ENCODE measurements around the gene DIPK1B. TPM values are rescaled to one million over a fixed set of nuclear protein-coding genes. Genes with fewer than 3 reads are reported as not detected.
"Not testable (repeated sequence)": the region's sequence is repeated elsewhere in the genome, so short reads cannot be mapped to it uniquely, and the experiment has no call there.

Gene DIPK1B
- total RNA-seq, 1 donor from 2014 or later = 25.1 TPM

- DNase-seq = no peak
These were observed 13.6 kb upstream of the DIPK1B start for GRCh38 chr9:136698635-136699246.

DNA sequence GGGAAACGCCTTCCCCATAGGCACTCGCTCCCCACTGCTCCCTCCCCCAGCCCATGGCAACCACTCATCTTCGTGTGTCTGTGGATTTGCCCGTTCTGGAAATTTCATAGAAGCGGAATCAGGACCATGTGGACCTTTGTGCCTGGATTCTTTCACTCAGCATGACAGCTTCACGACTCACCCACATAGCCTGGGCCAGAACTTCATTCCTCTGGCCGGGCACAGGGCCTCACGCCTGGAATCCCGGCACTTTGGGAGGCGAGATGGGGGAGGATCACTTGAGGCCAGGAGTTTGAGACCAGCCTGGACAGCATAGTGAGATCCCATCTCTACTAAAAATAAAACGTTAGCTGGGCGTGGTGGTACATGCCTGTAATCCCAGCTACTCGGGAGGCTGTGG is 12.1 kb upstream of the DIPK1B start:
- no peak for DNase-seq

DNA sequence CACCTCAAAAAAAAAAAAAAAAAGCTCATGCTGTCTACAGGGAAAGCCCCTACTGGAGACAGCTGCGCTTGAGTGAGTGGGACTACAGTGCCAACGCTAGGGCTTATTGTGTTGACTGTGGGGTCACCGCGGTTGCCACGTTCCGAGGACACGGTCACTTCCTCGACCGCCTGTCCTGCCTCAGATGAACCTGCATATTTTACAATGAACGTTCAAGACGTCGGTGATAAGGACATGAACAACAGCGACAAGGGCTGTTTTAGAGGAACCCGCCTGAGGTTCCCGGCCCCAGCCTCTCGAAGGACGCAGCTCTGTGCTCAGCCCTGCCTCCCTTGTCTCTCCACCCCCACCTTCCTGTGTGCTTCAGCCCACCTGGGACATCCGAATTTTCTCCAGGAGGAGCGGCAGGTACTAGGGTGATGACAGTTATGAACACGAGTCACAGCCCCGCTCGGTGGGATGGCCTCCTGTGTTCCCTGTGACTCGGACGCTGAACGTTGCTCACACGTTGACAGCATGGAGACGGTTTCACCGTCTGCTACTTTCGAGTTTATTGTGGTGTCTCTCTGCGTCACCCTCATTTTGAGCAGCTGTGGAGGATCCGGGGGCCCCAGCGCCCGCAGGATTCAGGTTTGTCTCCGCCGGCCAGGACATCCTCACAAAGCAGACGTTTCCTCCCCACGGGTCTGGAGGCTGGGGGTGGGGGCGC is 11.3 kb upstream of the DIPK1B start:
- DNase-seq = no peak

DNA sequence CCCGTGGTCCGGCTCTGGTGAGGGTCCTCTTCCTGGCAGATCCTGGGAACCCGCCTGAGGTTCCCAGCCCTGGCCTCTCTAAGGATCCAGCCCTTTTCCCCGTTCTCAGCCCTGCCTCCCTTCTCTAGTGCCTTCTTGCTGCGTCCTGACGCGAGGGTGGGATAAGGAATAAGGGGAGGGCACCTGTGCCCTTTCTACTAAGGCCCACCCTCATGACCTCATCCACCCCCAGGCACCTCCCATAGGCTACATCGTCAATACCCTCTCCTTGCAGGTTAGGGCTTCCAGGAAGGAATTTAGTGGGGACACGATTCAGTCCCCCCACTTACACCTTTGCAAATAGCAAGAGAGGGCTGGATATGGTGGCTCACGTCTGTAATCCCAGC is 10.7 kb upstream of the DIPK1B start:
- no peak for DNase-seq

DNA sequence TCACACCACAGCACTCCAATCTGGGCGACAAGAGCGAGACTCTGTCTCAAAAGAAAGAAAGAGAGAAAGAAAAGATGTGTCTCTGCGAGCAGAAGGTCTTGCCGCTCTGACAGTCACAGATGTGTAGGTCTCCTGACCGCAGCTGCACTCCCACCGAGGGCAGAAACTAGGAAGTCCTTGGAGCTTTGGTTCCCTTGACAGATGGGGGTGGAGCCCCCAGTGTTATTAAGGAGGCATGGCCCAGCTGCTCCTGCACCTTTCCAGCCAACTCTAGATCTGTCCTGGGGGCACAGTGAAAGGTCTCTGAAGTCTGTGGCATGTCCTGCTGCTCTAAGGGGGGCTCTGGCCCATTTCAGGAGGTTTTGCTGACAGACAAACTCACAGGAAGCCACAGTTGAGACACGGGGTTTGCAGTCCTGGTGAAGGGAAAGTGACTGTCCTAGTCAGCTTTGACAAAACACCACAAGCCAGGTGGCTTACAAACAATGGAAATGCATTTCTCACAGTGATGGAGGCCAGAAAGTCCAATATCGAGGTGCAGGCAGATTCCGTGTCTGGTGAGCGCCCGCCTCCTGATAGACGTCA is 9.0 kb upstream of the DIPK1B start:
- no peak for DNase-seq

DNA sequence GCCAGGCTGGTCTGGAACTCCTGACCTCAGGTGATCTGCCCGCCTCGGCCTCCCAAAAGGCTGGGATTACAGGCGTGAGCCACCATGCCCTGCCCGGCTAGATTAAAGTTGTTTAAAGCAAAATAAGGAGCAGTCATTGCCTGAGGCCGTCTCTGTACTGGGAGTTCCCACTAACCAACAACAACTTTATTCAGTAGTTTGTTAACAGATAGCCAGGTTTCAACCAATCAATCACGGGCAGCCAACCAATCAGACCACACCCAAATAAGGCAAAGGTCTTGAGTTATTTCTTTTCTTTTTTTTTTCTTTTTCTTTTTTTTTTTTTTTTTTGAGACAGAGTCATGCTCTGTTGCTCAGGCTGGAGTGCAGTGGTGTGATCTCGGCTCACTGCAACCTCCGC is 7.6 kb upstream of the DIPK1B start:
- not testable (repeated sequence) for DNase-seq

GRCh38 chr9:136705564-136705963 is 6.8 kb upstream of the DIPK1B start:
- no peak for DNase-seq

DNA sequence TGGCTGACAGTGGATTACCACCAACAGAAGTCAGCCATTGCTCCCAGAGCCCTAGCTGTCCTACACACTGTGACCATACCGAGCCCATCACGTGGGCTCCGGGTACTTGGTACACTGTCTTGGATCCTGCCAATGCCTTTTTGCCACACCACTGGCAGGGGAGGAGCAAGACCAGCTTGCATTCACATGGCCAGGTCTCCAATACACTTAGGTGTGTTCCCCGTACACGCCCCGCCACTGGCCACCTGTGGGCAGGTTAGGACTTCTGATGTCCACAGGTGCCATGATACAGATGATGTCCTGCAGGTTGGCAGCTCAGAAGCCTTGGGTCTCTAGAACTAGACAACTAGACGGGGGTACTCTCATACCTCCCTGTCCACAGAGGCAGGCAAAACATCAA is 5.4 kb upstream of the DIPK1B start:
- DNase-seq = no peak

DNA sequence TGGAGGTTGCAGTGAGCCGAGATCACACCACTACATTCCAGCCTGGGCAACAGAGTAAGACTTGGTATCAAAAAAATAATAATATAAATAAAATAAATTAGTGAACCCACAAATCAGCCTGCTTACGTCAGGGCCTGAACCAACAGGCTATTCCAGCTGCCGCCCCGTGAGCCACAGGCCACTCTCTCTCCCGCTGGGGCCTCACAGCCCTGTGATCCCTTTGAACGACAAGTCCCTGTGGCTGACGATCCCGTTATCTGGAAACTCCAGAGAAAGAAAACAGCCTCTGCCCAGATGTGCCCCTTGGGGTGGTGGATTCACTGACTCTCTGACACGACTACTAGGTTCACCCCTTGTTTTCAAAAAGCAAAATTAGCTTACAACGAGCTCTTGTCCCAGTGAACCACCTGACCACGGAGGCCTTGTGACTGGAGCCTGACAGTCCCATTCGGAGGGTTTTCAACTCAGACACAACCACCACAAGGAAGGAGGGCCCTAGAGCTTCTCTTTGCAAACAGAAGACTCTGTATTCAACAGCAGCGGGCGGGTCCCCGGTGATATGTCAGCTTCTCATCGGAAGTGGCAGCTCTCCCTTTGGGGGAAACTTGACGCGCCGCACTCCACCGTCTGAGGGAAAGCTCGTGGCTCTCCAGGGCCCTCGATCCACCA is 4.4 kb upstream of the DIPK1B start:
- DNase-seq = no peak

GRCh38 chr9:136709454-136710109 is 2.8 kb upstream of the DIPK1B start:
- DNase-seq = no peak

DNA sequence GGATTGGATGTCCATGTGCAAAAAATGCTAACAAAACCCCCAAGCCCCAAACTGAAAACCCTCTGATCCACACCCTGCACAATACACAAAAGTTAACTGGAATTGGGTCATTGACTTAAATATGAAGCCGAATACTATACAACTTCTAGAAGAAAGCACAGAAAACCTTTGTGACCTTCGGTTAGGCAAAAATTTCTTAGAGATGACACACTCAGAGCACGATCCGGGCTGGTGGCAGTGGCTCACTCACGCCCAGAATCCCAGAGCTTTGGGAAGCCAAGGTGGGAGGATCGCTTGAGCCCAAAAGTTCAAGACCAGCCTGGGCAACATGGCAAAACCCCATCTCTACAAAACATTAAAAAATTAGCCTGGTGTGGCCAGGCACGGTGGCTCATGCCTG is 1.8 kb upstream of the DIPK1B start:
- DNase-seq = no peak

DNA sequence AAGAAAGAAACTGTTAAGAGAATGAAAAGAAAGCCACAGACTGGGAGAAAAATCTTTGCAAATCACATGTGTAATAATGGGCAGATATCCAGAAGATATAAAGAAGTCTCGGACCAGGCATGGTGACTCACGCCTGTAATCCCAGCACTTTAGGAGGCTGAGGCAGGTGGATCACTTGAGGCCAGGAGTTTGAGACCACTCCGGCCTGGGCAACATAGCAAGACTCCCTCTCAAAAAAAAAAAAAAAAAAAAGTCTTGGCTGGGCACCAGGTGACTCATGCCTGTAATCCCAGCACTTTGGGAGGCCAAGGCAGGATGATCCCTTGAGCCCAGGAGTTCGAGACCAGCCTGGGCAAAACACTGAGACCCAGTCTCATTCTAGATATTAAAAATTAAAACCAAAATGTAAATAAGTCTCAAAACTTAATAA is 1.1 kb upstream of the DIPK1B start:
- DNase-seq = not testable (repeated sequence)

- no peak for DNase-seq
These were observed 545 bp downstream of the DIPK1B start for GRCh38 chr9:136712690-136713544.

- DNase-seq = no peak
These were observed 1.2 kb downstream of the DIPK1B start for GRCh38 chr9:136713550-136713949.

- DNase-seq = no peak
These were observed 1.9 kb downstream of the DIPK1B start for GRCh38 chr9:136714096-136714892.

DNA sequence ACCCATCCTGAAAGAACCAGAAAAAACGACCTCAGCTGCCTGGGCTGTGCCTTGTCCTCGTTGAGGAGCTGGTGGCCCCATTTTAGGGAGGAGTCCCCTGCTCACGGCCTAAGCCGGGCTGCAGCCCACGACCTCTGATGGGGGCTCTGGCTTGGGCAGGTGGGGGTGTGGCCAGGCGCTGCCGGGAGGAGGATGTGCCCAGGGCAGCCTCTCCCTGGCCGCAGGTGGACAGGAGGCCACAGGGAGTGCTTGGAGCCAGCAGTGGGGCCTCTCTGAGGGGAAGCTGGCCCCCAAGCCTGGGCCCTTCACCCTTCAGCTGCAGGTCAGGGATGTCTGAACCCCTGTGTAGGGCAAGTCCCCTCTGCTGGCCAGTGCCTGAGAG is 2.5 kb downstream of the DIPK1B start:
- no peak for DNase-seq

DNA sequence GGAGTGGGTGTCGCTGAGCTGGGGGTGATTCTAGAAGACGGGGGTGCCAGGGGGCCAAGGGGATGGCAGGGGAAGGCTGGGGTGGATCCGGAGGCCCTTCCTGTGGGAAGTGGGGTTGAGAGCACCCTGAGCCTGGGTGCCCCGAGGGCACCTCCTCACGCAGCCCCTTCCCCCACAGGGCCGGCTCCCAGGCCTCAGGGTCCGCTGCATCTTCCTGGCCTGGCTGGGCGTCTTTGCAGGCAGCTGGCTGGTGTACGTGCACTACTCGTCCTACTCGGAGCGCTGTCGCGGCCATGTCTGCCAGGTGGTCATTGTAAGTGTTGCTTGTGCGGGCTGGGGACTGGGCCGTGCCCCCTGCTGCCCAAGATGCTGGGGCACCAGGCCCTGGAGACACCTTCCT is 5.0 kb downstream of the DIPK1B start:
- no peak for DNase-seq

DNA sequence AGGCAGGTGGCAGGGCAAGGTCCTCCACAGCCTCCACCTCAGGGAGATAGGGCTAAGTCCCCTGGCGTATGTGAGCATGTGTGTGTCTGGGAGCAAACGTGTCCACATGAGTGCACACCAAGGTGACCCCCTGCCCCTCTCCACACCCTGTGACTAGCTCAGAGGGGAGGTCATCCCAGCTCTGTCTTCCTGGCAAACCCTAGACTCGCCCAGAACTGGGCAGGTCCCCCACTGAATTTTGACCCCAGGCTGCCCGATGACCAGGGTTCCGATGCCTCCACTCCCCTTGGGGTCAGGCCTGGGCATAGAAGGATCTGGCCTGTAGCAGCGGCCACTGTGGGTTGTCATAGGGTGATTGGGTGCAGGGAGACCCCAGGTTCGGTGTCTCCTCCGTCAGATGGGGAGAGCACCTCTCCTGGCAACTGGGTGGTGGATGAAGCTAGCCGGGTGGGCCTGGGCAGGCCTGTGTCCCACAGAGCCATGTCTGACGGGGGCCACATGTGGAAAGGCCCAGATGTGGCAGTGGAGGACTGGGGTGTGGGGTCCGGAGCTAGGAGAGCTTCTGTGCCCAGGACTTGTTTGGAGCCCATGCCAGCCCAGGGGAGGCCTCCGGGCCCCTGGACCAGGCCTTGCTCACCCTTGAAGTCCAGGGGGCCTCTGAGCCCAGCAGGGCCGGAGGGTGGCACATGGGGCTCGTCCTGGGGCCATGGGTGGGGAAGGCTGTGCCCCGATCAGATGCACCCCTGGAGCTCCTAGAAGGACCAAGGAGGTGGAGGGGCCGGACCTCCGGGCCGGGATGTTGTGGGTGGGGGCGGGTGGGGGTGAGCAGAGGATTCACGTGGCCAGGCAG is 6.2 kb downstream of the DIPK1B start:
- DNase-seq = no peak

GRCh38 chr9:136719195-136719880 is 7.0 kb downstream of the DIPK1B start:
- DNase-seq = no peak
